H1 (cell line): Measurements from ENCODE around the gene VSIG10L2.

Experiments
- BRCA1 ChIP-seq: IDR thresholded peaks from 2 replicates; pipeline ENCODE4 v1.6.1; 2012; ENCODE audit warnings: low read depth, low read length, improper control_type of control experiment
- CBX8 ChIP-seq: fragments of 300-800, 300-1000 bp; sonication (generic); IDR thresholded peaks from 2 replicates; pipeline ENCODE4 v1.7.1; 2016; ENCODE audit warnings: low read depth, low read length, borderline replicate concordance
- EZH2 ChIP-seq: fragments of 200-600 bp; sonication (generic); IDR thresholded peaks from 2 replicates; pipeline ENCODE4 v1.7.1; 2012; ENCODE audit warnings: low read depth, mild to moderate bottlenecking, moderate library complexity, low read length, inconsistent platforms; ENCODE audit not compliant: severe bottlenecking
- JUND ChIP-seq: IDR thresholded peaks from 2 replicates; pipeline ENCODE4 v1.6.1; 2011; ENCODE audit warnings: mild to moderate bottlenecking, improper control_type of control experiment, low read length
- POLR2A ChIP-seq, 2 experiments: IDR thresholded peaks; 1 replicate in 1 of 2; 2 replicates in 1 of 2; pipeline ENCODE4 v1.6.1; 2011; ENCODE audit warnings: low read depth in 2 of 2, low read length in 2 of 2, mild to moderate bottlenecking in 2 of 2; ENCODE audit errors: control extremely low read depth in 1 of 2
- RAD21 ChIP-seq, 2 experiments: IDR thresholded peaks in 1 of 2; conservative IDR thresholded peaks in 1 of 2; 2 replicates each; pipeline ENCODE4 v1.6.1; 2011; ENCODE audit warnings: low read depth in 2 of 2, low read length in 2 of 2, improper control_type of control experiment in 1 of 2, inconsistent platforms in 1 of 2, mild to moderate bottlenecking in 1 of 2, moderate library complexity in 1 of 2
- SP2 ChIP-seq: IDR thresholded peaks from 2 replicates; pipeline ENCODE4 v1.6.1; 2012; ENCODE audit warnings: mild to moderate bottlenecking, low read length, inconsistent platforms
- YY1 ChIP-seq: IDR thresholded peaks from 2 replicates; pipeline ENCODE4 v1.6.1; 2011; ENCODE audit warnings: low read depth, mild to moderate bottlenecking, low read length
- TF ChIP-seq, protein P1 (sequence below), 3 experiments: IDR thresholded peaks; 1 replicate in 2 of 3; 2 replicates in 1 of 3; pipeline versions ENCODE4 v1.5.1 to v1.6.1; 2011; ENCODE audit warnings: low read length in 3 of 3, mild to moderate bottlenecking in 3 of 3, inconsistent platforms in 2 of 3, low read depth in 1 of 3, moderate library complexity in 1 of 3; ENCODE audit not compliant: insufficient read depth in 1 of 3; ENCODE audit errors: control extremely low read depth in 1 of 3

GRCh38 chr11:125921042-125921441 is 24.8 kb upstream of the VSIG10L2 start:
- TF ChIP-seq, protein P1, sequence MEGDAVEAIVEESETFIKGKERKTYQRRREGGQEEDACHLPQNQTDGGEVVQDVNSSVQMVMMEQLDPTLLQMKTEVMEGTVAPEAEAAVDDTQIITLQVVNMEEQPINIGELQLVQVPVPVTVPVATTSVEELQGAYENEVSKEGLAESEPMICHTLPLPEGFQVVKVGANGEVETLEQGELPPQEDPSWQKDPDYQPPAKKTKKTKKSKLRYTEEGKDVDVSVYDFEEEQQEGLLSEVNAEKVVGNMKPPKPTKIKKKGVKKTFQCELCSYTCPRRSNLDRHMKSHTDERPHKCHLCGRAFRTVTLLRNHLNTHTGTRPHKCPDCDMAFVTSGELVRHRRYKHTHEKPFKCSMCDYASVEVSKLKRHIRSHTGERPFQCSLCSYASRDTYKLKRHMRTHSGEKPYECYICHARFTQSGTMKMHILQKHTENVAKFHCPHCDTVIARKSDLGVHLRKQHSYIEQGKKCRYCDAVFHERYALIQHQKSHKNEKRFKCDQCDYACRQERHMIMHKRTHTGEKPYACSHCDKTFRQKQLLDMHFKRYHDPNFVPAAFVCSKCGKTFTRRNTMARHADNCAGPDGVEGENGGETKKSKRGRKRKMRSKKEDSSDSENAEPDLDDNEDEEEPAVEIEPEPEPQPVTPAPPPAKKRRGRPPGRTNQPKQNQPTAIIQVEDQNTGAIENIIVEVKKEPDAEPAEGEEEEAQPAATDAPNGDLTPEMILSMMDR (IDR thresholded peaks at IDR 0.05; ENCODE audit: control extremely low read depth in 1 of 3, insufficient read depth in 1 of 3, low read depth in 1 of 3, low read length in 3 of 3): no peak
- TF ChIP-seq CBX8 (no peak), SP2 (no peak), RAD21 (IDR thresholded peaks at IDR 0.05 in 1 of 2, conservative IDR thresholded peaks at IDR 0.05 in 1 of 2; ENCODE audit: low read depth in 2 of 2, low read length in 2 of 2) (no peak), EZH2 (no peak), POLR2A (IDR thresholded peaks at IDR 0.05; ENCODE audit: control extremely low read depth in 1 of 2, low read depth in 2 of 2, low read length in 2 of 2) (no peak), BRCA1 (no peak), YY1 (no peak), JUND (no peak)
